ENCODE results near the gene ZFP36L1. TPM values are rescaled to one million over a fixed set of nuclear protein-coding genes. Genes with fewer than 3 reads are reported as not detected.

Gene ZFP36L1
- total and polyA plus RNA-seq, 2 of the 13 experiments (the other 11 are each of a cell fraction or from before 2014, with no cell fraction given): 7.4 to 10.2 TPM

- no peak for TF ChIP-seq ZNF142 (CRISPR knock-in tag; IDR thresholded peaks at IDR 0.05)
- TF ChIP-seq HIVEP1 (CRISPR knock-in tag; IDR thresholded peaks at IDR 0.05): peak; percentile 29; the same call in 1 of the 2 replicates
- TF ChIP-seq KLF11 (CRISPR knock-in tag; IDR thresholded peaks at IDR 0.05): no peak
- TF ChIP-seq IRF1 (CRISPR knock-in tag; IDR thresholded peaks at IDR 0.05; ENCODE audit: low read depth): no peak
- TF ChIP-seq TAF1 (CRISPR knock-in tag; IDR thresholded peaks at IDR 0.05): 0 out of 2 replicates have a peak, but pooled peaks have one; percentile 37
- TF ChIP-seq PCBP2 (optimal IDR thresholded peaks at IDR 0.05; ENCODE audit: low read depth, low read length, poor library complexity, severe bottlenecking): no peak
- TF ChIP-seq LRRFIP1 (CRISPR knock-in tag; conservative IDR thresholded peaks at IDR 0.05): no peak
- TF ChIP-seq IKZF4 (CRISPR knock-in tag; IDR thresholded peaks at IDR 0.05; ENCODE audit: borderline replicate concordance, low read depth, not compliant biosample characterization): no peak
- no peak for TF ChIP-seq ZBTB8A (CRISPR knock-in tag; IDR thresholded peaks at IDR 0.05; ENCODE audit: borderline replicate concordance, low read depth)
- TF ChIP-seq CBX2 (IDR thresholded peaks at IDR 0.05; ENCODE audit: low read depth, low read length): no peak
- no peak for TF ChIP-seq CBX2 (CRISPR knock-in tag; IDR thresholded peaks at IDR 0.05; ENCODE audit: low read depth)
- no peak for TF ChIP-seq ZNF704 (CRISPR knock-in tag; IDR thresholded peaks at IDR 0.05; ENCODE audit: borderline replicate concordance)
- TF ChIP-seq TEF (CRISPR knock-in tag; IDR thresholded peaks at IDR 0.05): 0 out of 2 replicates have a peak, but pooled peaks have one; percentile 57
- TF ChIP-seq ZNF256 (CRISPR knock-in tag; conservative IDR thresholded peaks at IDR 0.05): no peak; the same call in 1 of the 2 replicates
- TF ChIP-seq DBP (CRISPR knock-in tag; IDR thresholded peaks at IDR 0.05; ENCODE audit: not compliant biosample characterization): no peak
- no peak for TF ChIP-seq ATM (IDR thresholded peaks at IDR 0.05; ENCODE audit: borderline replicate concordance)
These were observed 1.4 kb upstream of the ZFP36L1 start (continued) for GRCh38 chr14:68794130-68794850.

Measured in HepG2 (cell line).